ELF-1 (cell line): Measurements from ENCODE around the gene COX8C.
"Not testable (repeated sequence)": the region's sequence is repeated elsewhere in the genome, so short reads cannot be mapped to it uniquely, and the experiment has no call there.

Source experiments
- DNase-seq: peaks from one replicate; pipeline ENCODE4 v3.0.0-alpha.2; 2016; ENCODE audit warnings: low read depth, low spot score

The COX8C gene

GRCh38 chr14:93369713-93370266, 22.8 kb downstream of the COX8C start:
- no peak for DNase-seq

GRCh38 chr14:93375673-93376156, 28.7 kb downstream of the COX8C start:
- DNase-seq, result no peak

GRCh38 chr14:93379831-93380230, 32.8 kb downstream of the COX8C start:
- no peak for DNase-seq

GRCh38 chr14:93381644-93382043, 34.7 kb downstream of the COX8C start:
- DNase-seq, result no peak

GRCh38 chr14:93384256-93384655, 37.3 kb downstream of the COX8C start:
- DNase-seq, result not testable (repeated sequence)

- DNase-seq, result no peak
Observed at GRCh38 chr14:93395231-93395630, 48.2 kb downstream of the COX8C start.

- DNase-seq, result no peak
Observed at GRCh38 chr14:93396456-93396855, 49.5 kb downstream of the COX8C start.
